Endothelial cell of umbilical vein (primary cell): Measurements from ENCODE around the gene MAP3K21. TPM values are rescaled to one million over a fixed set of nuclear protein-coding genes. Genes with fewer than 3 reads are reported as not detected.

Source experiments
- BruUV-seq: library from RNA; stranded (reverse); fragments of 400-500 nt; replicated peaks from 2 replicates; lab custom pipeline; 2021; lab: Mats Ljungman, UMichigan
- CTCF ChIA-PET: fragments of 300-600, 350-600 bp; sonication (Branson Sonifier 250); formaldehyde crosslinking; loops from one replicate; lab custom pipeline; 2021; ENCODE audit warnings: antibody characterized with exemption, inconsistent platforms; lab: Charles Lee
- POLR2A ChIA-PET: fragments of 300-600, 350-600 bp; sonication (Branson Sonifier 250); formaldehyde crosslinking; loops from one replicate; lab custom pipeline; 2021; ENCODE audit warnings: antibody characterized with exemption, inconsistent platforms; lab: Charles Lee
- DNase-seq: peaks from one replicate; pipeline ENCODE4 v3.0.0-alpha.2; 2011; ENCODE audit warnings: low read depth, low spot score
- FAIRE-seq: peaks from 2 replicates; lab custom pipeline; 2011; peaks lifted over from hg19 to GRCh38; lab: Jason Lieb, UNC
- H2AFZ ChIP-seq: 2 replicates; pipeline ENCODE4 v1.6.0; 2012; ENCODE audit warnings: low read depth, low read length, control low read depth, inconsistent platforms
- H3K27ac ChIP-seq: 2 replicates; pipeline ENCODE4 v1.5.1; 2011; ENCODE audit warnings: low read depth, mild to moderate bottlenecking, control low read depth, low read length, moderate library complexity; ENCODE audit not compliant: insufficient read depth
- H3K27me3 ChIP-seq, 2 experiments: 2 replicates each; pipeline versions ENCODE4 v1.6.0 to v1.6.1; 2011; ENCODE audit warnings: low read length in 2 of 2, mixed read lengths in 1 of 2; ENCODE audit not compliant: control insufficient read depth in 2 of 2, insufficient read depth in 2 of 2
- H3K36me3 ChIP-seq, 2 experiments: 2 replicates in 1 of 2; 3 replicates in 1 of 2; pipeline ENCODE4 v1.5.1; 2011; ENCODE audit warnings: low read length in 2 of 2, mild to moderate bottlenecking in 1 of 2, moderate library complexity in 1 of 2; ENCODE audit not compliant: control insufficient read depth in 2 of 2, insufficient read depth in 2 of 2; ENCODE audit errors: extremely low read depth in 1 of 2
- H3K4me1 ChIP-seq: 3 replicates; pipeline ENCODE4 v1.5.1; 2011; ENCODE audit warnings: mild to moderate bottlenecking, low read length; ENCODE audit not compliant: control insufficient read depth, insufficient read depth; ENCODE audit errors: extremely low read depth
- H3K4me2 ChIP-seq: 2 replicates; pipeline ENCODE4 v1.6.1; 2011; ENCODE audit warnings: low read length, control low read depth, mixed read lengths; ENCODE audit not compliant: insufficient read depth
- H3K4me3 ChIP-seq, 3 experiments: fragments of 200-600 bp in 1 of 3; sonication (generic), shearing (Covaris generic) in 1 of 3; replicated peaks in 1 of 3; 2 replicates each; pipeline ENCODE4 v1.5.1; 2011 to 2016; ENCODE audit warnings: control low read depth in 3 of 3, low read length in 3 of 3, mild to moderate bottlenecking in 2 of 3, inconsistent platforms in 1 of 3, low read depth in 1 of 3, moderate library complexity in 1 of 3; ENCODE audit not compliant: insufficient read depth in 1 of 3
- H3K79me2 ChIP-seq: 2 replicates; pipeline ENCODE4 v1.6.0; 2012; ENCODE audit warnings: low read length, inconsistent platforms; ENCODE audit not compliant: control insufficient read depth, insufficient read depth
- H3K9ac ChIP-seq: replicated peaks from 2 replicates; pipeline ENCODE3; 2011; ENCODE audit warnings: low read length, control low read depth; ENCODE audit not compliant: insufficient read depth; ENCODE audit errors: extremely low read depth
- H3K9me1 ChIP-seq: replicated peaks from 3 replicates; pipeline ENCODE4 v1.6.0; 2011; ENCODE audit warnings: mild to moderate bottlenecking, low read length; ENCODE audit not compliant: control insufficient read depth, insufficient read depth; ENCODE audit errors: extremely low read depth
- H3K9me3 ChIP-seq: replicated peaks from 2 replicates; pipeline ENCODE4 v1.5.1; 2012; ENCODE audit warnings: low read length, inconsistent platforms; ENCODE audit not compliant: control insufficient read depth, insufficient read depth
- H4K20me1 ChIP-seq: replicated peaks from 2 replicates; pipeline ENCODE3; 2011; ENCODE audit warnings: mild to moderate bottlenecking, low read length; ENCODE audit not compliant: control insufficient read depth, insufficient read depth; ENCODE audit errors: extremely low read depth
- EZH2 ChIP-seq: IDR thresholded peaks from 2 replicates; pipeline ENCODE4 v1.6.1; 2012; ENCODE audit warnings: borderline replicate concordance, low read depth, mild to moderate bottlenecking, moderate library complexity, low read length, inconsistent platforms; ENCODE audit not compliant: severe bottlenecking
- FOS ChIP-seq: IDR thresholded peaks from 2 replicates; pipeline ENCODE4 v1.6.1; 2011; ENCODE audit warnings: mild to moderate bottlenecking, low read length, moderate library complexity, borderline replicate concordance; ENCODE audit not compliant: insufficient read depth
- GATA2 ChIP-seq: IDR thresholded peaks from 2 replicates; pipeline ENCODE4 v1.7.0; 2011; ENCODE audit warnings: low read depth, mild to moderate bottlenecking, moderate library complexity, mixed read lengths, low read length; ENCODE audit not compliant: insufficient read length, insufficient read depth
- JUN ChIP-seq: IDR thresholded peaks from 2 replicates; pipeline ENCODE4 v1.6.1; 2011; ENCODE audit warnings: borderline replicate concordance, low read depth; ENCODE audit not compliant: insufficient read length, insufficient read depth
- MAX ChIP-seq: IDR thresholded peaks from 2 replicates; pipeline ENCODE4 v1.6.1; 2011; ENCODE audit not compliant: insufficient read depth, insufficient read length
- MYC ChIP-seq: IDR thresholded peaks from one replicate; pipeline ENCODE4 v1.6.1; 2011; ENCODE audit warnings: mild to moderate bottlenecking, low read depth, low read length
- POLR2A ChIP-seq: IDR thresholded peaks from 2 replicates; pipeline ENCODE4 v1.6.1; 2012; ENCODE audit warnings: low read depth, mild to moderate bottlenecking, control low read depth, low read length
- POLR2AphosphoS5 ChIP-seq: IDR thresholded peaks from 2 replicates; pipeline ENCODE4 v1.6.1; 2012; ENCODE audit warnings: low read depth, mild to moderate bottlenecking, control low read depth, low read length, moderate library complexity; ENCODE audit not compliant: insufficient read depth
- dilution Hi-C: fragments of 300-500 bp; cut with MboI; formaldehyde crosslinking; loops from one replicate; pipeline ENCODE4 v1.15.0; 2019; ENCODE audit warnings: low sequenced_read_pairs; ENCODE audit not compliant: extremely low pct_ligation_motif_present
- intact Hi-C: fragments of 100-400 bp; cut with micrococcal nuclease; formaldehyde crosslinking; loops from one replicate; pipeline ENCODE4 v1.10.0; 2022
- polyA plus RNA-seq, 4 experiments: library from polyadenylated mRNA; depleted of rRNA in 3 of 4; stranded (reverse) in 3 of 4; unstranded in 1 of 4; fragments of >200 nt; gene quantifications; 2 replicates each; pipeline versions ENCODE4 v1.2.1 to v1.2.3, GENCODE V29; 2011 to 2012; ENCODE audit warnings: missing spikeins in 1 of 4
- total RNA-seq: library from RNA; stranded (reverse); gene quantifications from 2 replicates; pipeline ENCODE4 v1.2.3, GENCODE V29; 2021
- TF ChIP-seq, protein P1 (sequence below), 2 donors: IDR thresholded peaks; 1 replicate in 1 of 2; 2 replicates in 1 of 2; pipeline ENCODE4 v1.5.1; 2011; ENCODE audit warnings: low read length in 2 of 2, mild to moderate bottlenecking in 2 of 2, moderate library complexity in 2 of 2, control low read depth in 1 of 2, inconsistent platforms in 1 of 2, low read depth in 1 of 2; ENCODE audit not compliant: insufficient read depth in 1 of 2; ENCODE audit errors: extremely low read depth in 1 of 2

The MAP3K21 gene
- total and polyA plus RNA-seq, 2 donors (not counting 3 experiments of a cell fraction or from before 2014, with no cell fraction given), result 0.65 to 0.95 TPM

DNA sequence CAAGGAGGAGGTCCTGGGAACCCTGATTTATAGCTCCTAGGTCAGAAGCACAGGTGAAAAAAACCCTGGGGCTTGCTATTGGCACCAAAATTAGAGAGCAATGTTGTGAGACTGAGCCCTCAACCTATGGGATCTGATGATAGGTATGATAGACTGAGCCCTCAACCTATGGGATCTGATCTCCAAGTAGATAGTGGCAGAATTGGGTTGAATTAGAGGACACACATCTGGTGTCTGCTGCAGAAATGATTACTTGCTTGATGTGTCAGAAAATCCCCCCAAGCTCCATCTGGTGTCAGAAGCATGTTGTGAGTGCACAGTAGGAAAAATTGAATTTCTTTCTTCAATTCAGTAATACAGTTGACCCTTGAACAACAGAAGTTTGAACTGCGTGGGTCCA lies 62.4 kb downstream of the MAP3K21 start:
- dilution Hi-C loops, result no loop called here
- intact Hi-C loops, result loop anchor here (10.0 kb wide), 1 partner anchor 85 kb away; no protein-coding TSS in a partner anchor
- BruUV-seq, result no TSS peak

More for the DNA sequence above, 62.4 kb downstream of the MAP3K21 start:
- Histone ChIP-seq H3K4me1 (no peaks in the 10 kb centered on the region), H4K20me1 (no peaks in the 10 kb centered on the region), H3K36me3 (no peaks in the 10 kb centered on the region), H3K4me3 (no peak overlapping the region), H3K79me2 (no peaks in the 10 kb centered on the region), H3K9me1 (no peaks in the 10 kb centered on the region), H3K9me3 (no peaks in the 10 kb centered on the region), H3K27me3 (peaks cover 0 to 4% of the 10 kb centered on the region in 2 experiments), H3K4me2 (no peak overlapping the region), H2AFZ (no peak overlapping the region), H3K9ac (no peak overlapping the region), H3K27ac (no peak overlapping the region)
- TF ChIP-seq MAX, result no peak
- no peak for TF ChIP-seq EZH2
- TF ChIP-seq POLR2A, result no peak
- TF ChIP-seq POLR2AphosphoS5, result no peak
- no peak for TF ChIP-seq GATA2
- TF ChIP-seq MYC, result no peak
- no peak for TF ChIP-seq JUN
- TF ChIP-seq, protein P1, sequence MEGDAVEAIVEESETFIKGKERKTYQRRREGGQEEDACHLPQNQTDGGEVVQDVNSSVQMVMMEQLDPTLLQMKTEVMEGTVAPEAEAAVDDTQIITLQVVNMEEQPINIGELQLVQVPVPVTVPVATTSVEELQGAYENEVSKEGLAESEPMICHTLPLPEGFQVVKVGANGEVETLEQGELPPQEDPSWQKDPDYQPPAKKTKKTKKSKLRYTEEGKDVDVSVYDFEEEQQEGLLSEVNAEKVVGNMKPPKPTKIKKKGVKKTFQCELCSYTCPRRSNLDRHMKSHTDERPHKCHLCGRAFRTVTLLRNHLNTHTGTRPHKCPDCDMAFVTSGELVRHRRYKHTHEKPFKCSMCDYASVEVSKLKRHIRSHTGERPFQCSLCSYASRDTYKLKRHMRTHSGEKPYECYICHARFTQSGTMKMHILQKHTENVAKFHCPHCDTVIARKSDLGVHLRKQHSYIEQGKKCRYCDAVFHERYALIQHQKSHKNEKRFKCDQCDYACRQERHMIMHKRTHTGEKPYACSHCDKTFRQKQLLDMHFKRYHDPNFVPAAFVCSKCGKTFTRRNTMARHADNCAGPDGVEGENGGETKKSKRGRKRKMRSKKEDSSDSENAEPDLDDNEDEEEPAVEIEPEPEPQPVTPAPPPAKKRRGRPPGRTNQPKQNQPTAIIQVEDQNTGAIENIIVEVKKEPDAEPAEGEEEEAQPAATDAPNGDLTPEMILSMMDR (IDR thresholded peaks at IDR 0.05; ENCODE audit: extremely low read depth in 1 of 2, insufficient read depth in 1 of 2, low read depth in 1 of 2, low read length in 2 of 2), result no peak
- no peak for TF ChIP-seq FOS
- FAIRE-seq, result no peak
- DNase-seq, result no peak
- CTCF ChIA-PET, result interaction anchor here (1.3 kb wide), 1 partner anchor 86 kb away, joined by 3 read pairs; no protein-coding TSS in a partner anchor
- POLR2A ChIA-PET, result no interaction called here
